ENCODE measurements around the gene APBA2.
"Not testable (repeated sequence)": the region's sequence is repeated elsewhere in the genome, so short reads cannot be mapped to it uniquely, and the experiment has no call there.

APBA2 gene

GRCh38 chr15:29018995-29019976 is 133.5 kb downstream of the APBA2 start:
- DNase-seq (ENCODE audit: extremely low spot score, insufficient read length, low read depth) = no peak
- no peak for FAIRE-seq

GRCh38 chr15:29021857-29022256 is 136.1 kb downstream of the APBA2 start:
- DNase-seq (ENCODE audit: extremely low spot score, insufficient read length, low read depth) = no peak
- no peak for FAIRE-seq

- DNase-seq (ENCODE audit: extremely low spot score, insufficient read length, low read depth) (no peak), FAIRE-seq (no peak)
Observed at GRCh38 chr15:29024662-29025061, 138.9 kb downstream of the APBA2 start.

- not testable (repeated sequence) for DNase-seq (ENCODE audit: extremely low spot score, insufficient read length, low read depth); FAIRE-seq
Observed at GRCh38 chr15:29025411-29025810, 139.6 kb downstream of the APBA2 start.

GRCh38 chr15:29028158-29028557 is 142.4 kb downstream of the APBA2 start:
- FAIRE-seq; DNase-seq (ENCODE audit: extremely low spot score, insufficient read length, low read depth): not testable (repeated sequence)

GRCh38 chr15:29029651-29030195 is 143.9 kb downstream of the APBA2 start:
- no peak for FAIRE-seq
- DNase-seq (ENCODE audit: extremely low spot score, insufficient read length, low read depth) = no peak

- FAIRE-seq (no peak), DNase-seq (ENCODE audit: extremely low spot score, insufficient read length, low read depth) (no peak)
Observed at GRCh38 chr15:29031502-29032228, 145.9 kb downstream of the APBA2 start.

- no peak for FAIRE-seq
Observed at GRCh38 chr15:29032229-29032625, 146.5 kb downstream of the APBA2 start.

GRCh38 chr15:29032751-29033150 is 147.0 kb downstream of the APBA2 start:
- DNase-seq (ENCODE audit: extremely low spot score, insufficient read length, low read depth) (no peak), FAIRE-seq (no peak)

More at GRCh38 chr15:29032229-29032625, 146.5 kb downstream of the APBA2 start:
- DNase-seq (ENCODE audit: extremely low spot score, insufficient read length, low read depth) = no peak

- no peak for FAIRE-seq
Observed at GRCh38 chr15:29034151-29034550, 148.4 kb downstream of the APBA2 start.

GRCh38 chr15:29034593-29035335 is 149.0 kb downstream of the APBA2 start:
- no peak for FAIRE-seq
- no peak for DNase-seq (ENCODE audit: extremely low spot score, insufficient read length, low read depth)

More at GRCh38 chr15:29034151-29034550, 148.4 kb downstream of the APBA2 start:
- DNase-seq (ENCODE audit: extremely low spot score, insufficient read length, low read depth) = no peak

- FAIRE-seq = no peak
- DNase-seq (ENCODE audit: extremely low spot score, insufficient read length, low read depth) = no peak
Observed at GRCh38 chr15:29035336-29036285, 149.8 kb downstream of the APBA2 start.

GRCh38 chr15:29037997-29038705 is 152.4 kb downstream of the APBA2 start:
- FAIRE-seq (no peak), DNase-seq (ENCODE audit: extremely low spot score, insufficient read length, low read depth) (no peak)

- FAIRE-seq = no peak
- no peak for DNase-seq (ENCODE audit: extremely low spot score, insufficient read length, low read depth)
Observed at GRCh38 chr15:29039466-29040369, 153.9 kb downstream of the APBA2 start.

- FAIRE-seq = no peak
- no peak for DNase-seq (ENCODE audit: extremely low spot score, insufficient read length, low read depth)
Observed at GRCh38 chr15:29040370-29040751, 154.6 kb downstream of the APBA2 start.

GRCh38 chr15:29043736-29044502 is 158.1 kb downstream of the APBA2 start:
- FAIRE-seq (no peak), DNase-seq (ENCODE audit: extremely low spot score, insufficient read length, low read depth) (no peak)

GRCh38 chr15:29044503-29044901 is 158.7 kb downstream of the APBA2 start:
- FAIRE-seq (no peak), DNase-seq (ENCODE audit: extremely low spot score, insufficient read length, low read depth) (no peak)

All from GM18507 (cell line).